Thyroid gland (tissue), 4 donors: ENCODE measurements around the gene GLIPR1.

Source experiments
- POLR2A ChIP-seq, 2 donors: fragments of 450-650 bp; IDR thresholded peaks; one replicate each; pipeline ENCODE4 v1.6.1; 2017; ENCODE audit warnings: antibody characterized with exemption in 2 of 2, mild to moderate bottlenecking in 2 of 2, moderate library complexity in 1 of 2
- TF ChIP-seq, protein P1 (sequence below), 6 experiments: fragments of 200-600 bp in 3 of 6; fragments of 450-650 bp in 3 of 6; sonication (generic) in 3 of 6; IDR thresholded peaks; one replicate each; pipeline ENCODE4 v1.5.1; 2016 to 2019; ENCODE audit warnings: antibody characterized with exemption in 6 of 6, mild to moderate bottlenecking in 2 of 6, inconsistent platforms in 1 of 6, moderate library complexity in 1 of 6

- TF ChIP-seq, protein P1, sequence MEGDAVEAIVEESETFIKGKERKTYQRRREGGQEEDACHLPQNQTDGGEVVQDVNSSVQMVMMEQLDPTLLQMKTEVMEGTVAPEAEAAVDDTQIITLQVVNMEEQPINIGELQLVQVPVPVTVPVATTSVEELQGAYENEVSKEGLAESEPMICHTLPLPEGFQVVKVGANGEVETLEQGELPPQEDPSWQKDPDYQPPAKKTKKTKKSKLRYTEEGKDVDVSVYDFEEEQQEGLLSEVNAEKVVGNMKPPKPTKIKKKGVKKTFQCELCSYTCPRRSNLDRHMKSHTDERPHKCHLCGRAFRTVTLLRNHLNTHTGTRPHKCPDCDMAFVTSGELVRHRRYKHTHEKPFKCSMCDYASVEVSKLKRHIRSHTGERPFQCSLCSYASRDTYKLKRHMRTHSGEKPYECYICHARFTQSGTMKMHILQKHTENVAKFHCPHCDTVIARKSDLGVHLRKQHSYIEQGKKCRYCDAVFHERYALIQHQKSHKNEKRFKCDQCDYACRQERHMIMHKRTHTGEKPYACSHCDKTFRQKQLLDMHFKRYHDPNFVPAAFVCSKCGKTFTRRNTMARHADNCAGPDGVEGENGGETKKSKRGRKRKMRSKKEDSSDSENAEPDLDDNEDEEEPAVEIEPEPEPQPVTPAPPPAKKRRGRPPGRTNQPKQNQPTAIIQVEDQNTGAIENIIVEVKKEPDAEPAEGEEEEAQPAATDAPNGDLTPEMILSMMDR (IDR thresholded peaks at IDR 0.05), result no peak
- TF ChIP-seq POLR2A (IDR thresholded peaks at IDR 0.05), result no peak
Observed at GRCh38 chr12:75483431-75483830, 2.9 kb downstream of the GLIPR1 start.
